K562 (cell line): ENCODE measurements around the gene TPGS1. TPM values are rescaled to one million over a fixed set of nuclear protein-coding genes. Genes with fewer than 3 reads are reported as not detected.

Experiments used
- CHD7 ChIP-seq: fragments of 200-600 bp; sonication (generic); IDR thresholded peaks from one replicate; pipeline ENCODE4 v1.6.1; 2012; ENCODE audit warnings: mild to moderate bottlenecking, low read depth, low read length, inconsistent platforms
- COPS2 ChIP-seq: fragments of 450-650 bp; conservative IDR thresholded peaks from 2 replicates; pipeline ENCODE4 v1.6.1; 2016; ENCODE audit warnings: mild to moderate bottlenecking, moderate library complexity
- DMBX1 ChIP-seq: fragments of 250-450 bp; sonication (Bioruptor Pico); IDR thresholded peaks from 2 replicates; pipeline ENCODE4 v1.8.0; 2022; ENCODE audit warnings: inconsistent platforms, mild to moderate bottlenecking, moderate library complexity, borderline replicate concordance
- E2F1 ChIP-seq: sonication (generic); formaldehyde crosslinking; IDR thresholded peaks from 2 replicates; pipeline ENCODE4 v1.8.1; 2023; ENCODE audit warnings: mild to moderate bottlenecking, missing genetic modification reagents, moderate library complexity
- FOSL1 ChIP-seq: fragments of 200-800 bp; sonication (Bioruptor generic); conservative IDR thresholded peaks from 2 replicates; pipeline ENCODE4 v1.6.1; 2016; ENCODE audit warnings: missing genetic modification characterization, missing compliant biosample characterization
- HDGF ChIP-seq: fragments of 450-650 bp; IDR thresholded peaks from 2 replicates; pipeline ENCODE4 v1.6.1; 2016
- NFE2 ChIP-seq: IDR thresholded peaks from 2 replicates; pipeline ENCODE4 v1.6.1; 2014; ENCODE audit warnings: antibody characterized with exemption, low read depth
- NFIC ChIP-seq: fragments of 450-650 bp; IDR thresholded peaks from 2 replicates; pipeline ENCODE4 v1.6.1; 2017; ENCODE audit warnings: mild to moderate bottlenecking, inconsistent platforms
- OTX1 ChIP-seq: fragments of 450-650 bp; formaldehyde crosslinking; IDR thresholded peaks from 2 replicates; pipeline ENCODE4 v1.4.0; 2022; ENCODE audit warnings: mild to moderate bottlenecking
- POLR2AphosphoS2 ChIP-seq: IDR thresholded peaks from 2 replicates; pipeline ENCODE4 v1.6.1; 2012; ENCODE audit warnings: low read length, improper control_type of control experiment
- SLC30A9 ChIP-seq: fragments of 250-450 bp; sonication (Bioruptor Pico); IDR thresholded peaks from 2 replicates; pipeline ENCODE4 v1.8.0; 2022; ENCODE audit warnings: mild to moderate bottlenecking, moderate library complexity
- SMAD4 ChIP-seq: fragments of 250-450 bp; sonication (Bioruptor Pico); conservative IDR thresholded peaks from 2 replicates; pipeline ENCODE4 v1.8.0; 2021; ENCODE audit warnings: inconsistent platforms, mild to moderate bottlenecking, moderate library complexity
- STAG1 ChIP-seq: sonication (generic); formaldehyde crosslinking; IDR thresholded peaks from 2 replicates; pipeline ENCODE4 v1.5.0; 2020; ENCODE audit warnings: missing genetic modification reagents, borderline replicate concordance
- polyA plus RNA-seq, 8 experiments: library from polyadenylated mRNA; depleted of rRNA in 4 of 8; stranded (reverse) in 5 of 8; unstranded in 3 of 8; fragments of >200 nt; fragmentation: Nextera tagmentation in 2 of 8; fragmentation: Illumina TruSeq in 1 of 8; extraction: Ambion mirVana in 2 of 8; extraction: Trizol in 1 of 8; gene quantifications; 2 replicates each; pipeline versions ENCODE4 v1.2.1 to v1.2.3, GENCODE V29; 2011 to 2014; ENCODE audit warnings: inconsistent platforms in 1 of 8, missing spikeins in 1 of 8
- total RNA-seq, 7 experiments: library from RNA; depleted of rRNA in 6 of 7; stranded (reverse); fragments of >200 nt in 6 of 7; fragmentation: Illumina TruSeq in 2 of 7; extraction: Trizol in 2 of 7; gene quantifications; 2 replicates each; pipeline versions ENCODE4 v1.2.1 to v1.2.3, GENCODE V29; 2011 to 2021; ENCODE audit warnings: low replicate concordance in 1 of 7

Gene TPGS1
- total and polyA plus RNA-seq, 9 of the 15 experiments (the other 6 are each of a cell fraction or from before 2014, with no cell fraction given): 0.30 to 31.6 (median 1.2) TPM; not detected in 2

GRCh38 chr19:488505-489417 is 18.5 kb upstream of the TPGS1 start (continued):
- TF ChIP-seq CHD7: no peak
- TF ChIP-seq DMBX1 (CRISPR knock-in tag): no peak
- TF ChIP-seq E2F1 (CRISPR knock-in tag): peak; percentile 98
- no peak for TF ChIP-seq POLR2AphosphoS2
- 0 out of 2 replicates have a peak, but pooled peaks have one; percentile 21 for TF ChIP-seq FOSL1 (tag)
- no peak for TF ChIP-seq COPS2
- TF ChIP-seq SLC30A9 (CRISPR knock-in tag): no peak
- TF ChIP-seq NFE2: 0 out of 2 replicates have a peak, but pooled peaks have one; percentile 11
- no peak for TF ChIP-seq OTX1
- no peak for TF ChIP-seq HDGF
- TF ChIP-seq NFIC: 0 out of 2 replicates have a peak, but pooled peaks have one; percentile 26
- no peak for TF ChIP-seq STAG1
- peak; percentile 73 for TF ChIP-seq SMAD4 (CRISPR knock-in tag)
